Neuronal stem cell (in vitro differentiated cells): ENCODE data around the gene MUS81.

Experiments used
- DNase-seq: peaks from one replicate; pipeline ENCODE4 v3.0.0-alpha.2; 2013; ENCODE audit warnings: low spot score
- H2AFZ ChIP-seq: one replicate; pipeline ENCODE4 v1.6.1; 2013; ENCODE audit warnings: mild to moderate bottlenecking, low read length, inconsistent platforms
- H2AK5ac ChIP-seq: 2 replicates; pipeline ENCODE4 v1.6.1; 2013; ENCODE audit warnings: low read depth, mild to moderate bottlenecking, inconsistent platforms, low read length, moderate library complexity, mixed read lengths
- H2BK120ac ChIP-seq: 2 replicates; pipeline ENCODE4 v1.6.1; 2013; ENCODE audit warnings: low read depth, mild to moderate bottlenecking, inconsistent platforms, low read length, moderate library complexity, mixed read lengths
- H2BK12ac ChIP-seq: one replicate; pipeline ENCODE4 v1.6.1; 2013; ENCODE audit warnings: low read length, inconsistent platforms
- H2BK15ac ChIP-seq: 2 replicates; pipeline ENCODE4 v1.6.1; 2013; ENCODE audit warnings: mild to moderate bottlenecking, low read length, inconsistent platforms, mixed read lengths
- H2BK5ac ChIP-seq: one replicate; pipeline ENCODE4 v1.6.1; 2013; ENCODE audit warnings: inconsistent platforms, mild to moderate bottlenecking, low read length, moderate library complexity
- H3K14ac ChIP-seq: one replicate; pipeline ENCODE4 v1.6.1; 2013; ENCODE audit warnings: low read length, inconsistent platforms
- H3K18ac ChIP-seq: 2 replicates; pipeline ENCODE4 v1.6.1; 2013; ENCODE audit warnings: low read length, inconsistent platforms
- H3K23ac ChIP-seq: 2 replicates; pipeline ENCODE4 v1.6.1; 2013; ENCODE audit warnings: low read depth, mild to moderate bottlenecking, mixed read lengths, low read length, inconsistent platforms; ENCODE audit not compliant: poor library complexity
- H3K27ac ChIP-seq: replicated peaks from 3 replicates; pipeline ENCODE4 v1.5.1; 2013; ENCODE audit warnings: low read length, inconsistent platforms
- H3K27me3 ChIP-seq, 3 experiments: 2 replicates each; pipeline ENCODE4 v1.6.1; 2013; ENCODE audit warnings: low read length in 3 of 3, mild to moderate bottlenecking in 2 of 3, inconsistent platforms in 1 of 3, low read depth in 1 of 3, mixed read lengths in 1 of 3, moderate library complexity in 1 of 3; ENCODE audit not compliant: control insufficient read depth in 3 of 3, insufficient read depth in 3 of 3
- H3K36me3 ChIP-seq, 2 donors: replicated peaks in 1 of 2; 2 replicates each; pipeline ENCODE4 v1.6.1; 2013; ENCODE audit warnings: low read length in 2 of 2; ENCODE audit not compliant: control insufficient read depth in 2 of 2, insufficient read depth in 2 of 2
- H3K4ac ChIP-seq: 2 replicates; pipeline ENCODE4 v1.6.1; 2013; ENCODE audit warnings: inconsistent platforms, mild to moderate bottlenecking, low read length, moderate library complexity
- H3K4me1 ChIP-seq, 2 donors: 1 replicate in 1 of 2; 2 replicates in 1 of 2; pipeline ENCODE4 v1.6.1; 2013; ENCODE audit warnings: low read length in 2 of 2, low read depth in 1 of 2; ENCODE audit not compliant: control insufficient read depth in 2 of 2, insufficient read depth in 1 of 2
- H3K4me2 ChIP-seq: one replicate; pipeline ENCODE4 v1.6.1; 2013; ENCODE audit warnings: mild to moderate bottlenecking, low read length, inconsistent platforms; ENCODE audit not compliant: insufficient read depth, poor library complexity, severe bottlenecking
- H3K4me3 ChIP-seq, 2 donors: 2 replicates each; pipeline ENCODE4 v1.5.1; 2013; ENCODE audit warnings: low read length in 2 of 2, mild to moderate bottlenecking in 2 of 2, inconsistent platforms in 1 of 2, moderate library complexity in 1 of 2
- H3K79me1 ChIP-seq: one replicate; pipeline ENCODE4 v1.6.1; 2013; ENCODE audit warnings: low read depth, mild to moderate bottlenecking, inconsistent platforms, low read length, moderate library complexity
- H3K9ac ChIP-seq: one replicate; pipeline ENCODE4 v1.6.1; 2013; ENCODE audit warnings: mild to moderate bottlenecking, low read depth, low read length, inconsistent platforms; ENCODE audit not compliant: poor library complexity
- H3K9me3 ChIP-seq, 2 donors: replicated peaks in 1 of 2; 2 replicates each; pipeline versions ENCODE3 to v1.6.1; 2013; ENCODE audit warnings: low read length in 2 of 2, mild to moderate bottlenecking in 2 of 2, inconsistent platforms in 1 of 2, low read depth in 1 of 2, mixed read lengths in 1 of 2, moderate library complexity in 1 of 2; ENCODE audit not compliant: control insufficient read depth in 2 of 2, insufficient read depth in 1 of 2
- H4K8ac ChIP-seq: one replicate; pipeline ENCODE4 v1.6.1; 2013; ENCODE audit warnings: low read depth, mild to moderate bottlenecking, inconsistent platforms, low read length, moderate library complexity
- H4K91ac ChIP-seq: one replicate; pipeline ENCODE4 v1.6.1; 2013; ENCODE audit warnings: low read length, low read depth, mild to moderate bottlenecking, inconsistent platforms; ENCODE audit not compliant: poor library complexity
- WGBS, 2 donors: extraction: QIAGEN DNeasy Blood & Tissue Kit; methylation state at CpG; one replicate each; pipeline ENCODE4 v1.1.7; 2013; ENCODE audit warnings: missing lambda C conversion rate in 2 of 2, mixed read lengths in 1 of 2; ENCODE audit not compliant: insufficient read length in 2 of 2, insufficient replicate concordance in 1 of 2; ENCODE audit errors: extremely low coverage in 2 of 2; 5-methylcytosine and 5-hydroxymethylcytosine counted together

The MUS81 gene

GRCh38 chr11:65814986-65815565 lies 45.2 kb upstream of the MUS81 start:
- Histone ChIP-seq H3K23ac (peak overlapping the region; percentile 37), H2AK5ac (no peak overlapping the region), H3K18ac (no peak overlapping the region), H3K27me3 (no peaks in the 10 kb centered on the region), H3K14ac (no peak overlapping the region), H2BK12ac (no peak overlapping the region), H3K4me1 (peaks cover 0 to 2% of the 10 kb centered on the region in 2 donors), H2BK15ac (no peak overlapping the region), H3K4ac (no peak overlapping the region), H3K79me1 (peaks cover 3% of the 10 kb centered on the region), H4K91ac (no peak overlapping the region), H3K9ac (no peak overlapping the region), H2BK120ac (no peak overlapping the region), H2AFZ (no peak overlapping the region), H3K4me2 (no peak overlapping the region), H2BK5ac (no peak overlapping the region), H3K4me3 (no peak overlapping the region), H3K9me3 (peaks cover 0 to 4% of the 10 kb centered on the region in 2 donors), H4K8ac (no peak overlapping the region), H3K36me3 (peaks cover 0 to 2% of the 10 kb centered on the region in 2 donors), H3K27ac (no peak overlapping the region)
- no peak for DNase-seq
- WGBS, 2 donors = no CpG with 5 or more reads among the region's 16 CpGs

- Histone ChIP-seq H3K27me3 (no peaks in the 10 kb centered on the region), H3K4me2 (peak overlapping the region; percentile 23), H4K91ac (no peak overlapping the region), H2AFZ (no peak overlapping the region), H3K18ac (no peak overlapping the region), H2BK15ac (no peak overlapping the region), H2BK120ac (no peak overlapping the region), H3K4me1 (peaks cover 0 to 7% of the 10 kb centered on the region in 2 donors), H4K8ac (no peak overlapping the region), H2BK5ac (no peak overlapping the region), H3K27ac (no peak overlapping the region), H2BK12ac (no peak overlapping the region), H3K9ac (no peak overlapping the region), H3K79me1 (peaks cover 3% of the 10 kb centered on the region), H3K14ac (no peak overlapping the region), H3K4me3 (peak overlapping the region in 1 of 2 donors; percentile 87), H2AK5ac (no peak overlapping the region), H3K4ac (no peak overlapping the region), H3K9me3 (peaks cover 0 to 2% of the 10 kb centered on the region in 2 donors), H3K36me3 (no peaks in the 10 kb centered on the region), H3K23ac (no peak overlapping the region)
- no CpG with 5 or more reads among the region's 3 CpGs for WGBS, 2 donors
- DNase-seq = no peak
These were observed 43.5 kb upstream of the MUS81 start for GRCh38 chr11:65816696-65817095.

GRCh38 chr11:65817312-65817834 lies 42.9 kb upstream of the MUS81 start:
- no peak overlapping the region for H4K91ac ChIP-seq
- H3K9ac ChIP-seq = no peak overlapping the region
- no peak overlapping the region for H3K23ac ChIP-seq
- H3K9me3 ChIP-seq = peaks cover 0 to 2% of the 10 kb centered on the region in 2 donors
- peaks cover 3% of the 10 kb centered on the region for H3K79me1 ChIP-seq
- H3K27ac ChIP-seq = no peak overlapping the region
- peak overlapping the region in 1 of 2 donors; percentile 87 for H3K4me3 ChIP-seq
- no peak overlapping the region for H2BK120ac ChIP-seq
- no peak overlapping the region for H4K8ac ChIP-seq
- no peaks in the 10 kb centered on the region for H3K36me3 ChIP-seq
- H3K4me2 ChIP-seq = peak overlapping the region; percentile 75
- H3K4ac ChIP-seq = no peak overlapping the region
- H2AK5ac ChIP-seq = no peak overlapping the region
- no peak for DNase-seq
- H2AFZ ChIP-seq = peak overlapping the region; percentile 98
- H2BK15ac ChIP-seq = no peak overlapping the region
- H2BK12ac ChIP-seq = no peak overlapping the region
- H2BK5ac ChIP-seq = no peak overlapping the region
- H3K18ac ChIP-seq = no peak overlapping the region
- no peaks in the 10 kb centered on the region for H3K27me3 ChIP-seq
- H3K4me1 ChIP-seq = peaks cover 0 to 7% of the 10 kb centered on the region in 2 donors
- WGBS, 2 donors = no CpG with 5 or more reads among the region's 5 CpGs
- no peak overlapping the region for H3K14ac ChIP-seq

- H2BK12ac ChIP-seq = peak overlapping the region; percentile 73
- H3K18ac ChIP-seq = peak overlapping the region; percentile 92
- H3K4me3 ChIP-seq = peak overlapping the region; percentile 87 to 96
- peak overlapping the region; percentile 94 for H3K9ac ChIP-seq
- H3K14ac ChIP-seq = peak overlapping the region; percentile 31
- H2BK15ac ChIP-seq = no peak overlapping the region
- WGBS, 2 donors = no CpG with 5 or more reads among the region's 74 CpGs
- peaks cover 0 to 3% (median 0%) of the 10 kb centered on the region in 3 experiments for H3K27me3 ChIP-seq
- H3K27ac ChIP-seq = no peak overlapping the region
- no peaks in the 10 kb centered on the region for H3K36me3 ChIP-seq
- peak overlapping the region; percentile 98 for H2AFZ ChIP-seq
- H2AK5ac ChIP-seq = no peak overlapping the region
- peak overlapping the region; percentile 17 for H3K4ac ChIP-seq
- H2BK5ac ChIP-seq = no peak overlapping the region
- peak overlapping the region; percentile 43 for H3K23ac ChIP-seq
- no peak overlapping the region for H4K91ac ChIP-seq
- H3K9me3 ChIP-seq = peaks cover 0 to 2% of the 10 kb centered on the region in 2 donors
- H4K8ac ChIP-seq = no peak overlapping the region
- no peak overlapping the region for H2BK120ac ChIP-seq
- H3K4me1 ChIP-seq = peaks cover 0 to 7% of the 10 kb centered on the region in 2 donors
- H3K4me2 ChIP-seq = peak overlapping the region; percentile 75
- DNase-seq = peak; percentile 90
- peaks cover 3% of the 10 kb centered on the region for H3K79me1 ChIP-seq
These were observed 42.2 kb upstream of the MUS81 start for GRCh38 chr11:65817835-65818680.
